HEK293 (cell line): ENCODE measurements around the gene CFAP44.

Experiments
- CTCF ChIA-PET: fragments of 350-600 bp; formaldehyde crosslinking; extraction: SDS; loops from one replicate; lab custom pipeline; 2021; ENCODE audit warnings: antibody characterized with exemption; lab: Yijun Ruan, JAX
- POLR2A ChIA-PET: fragments of 300-600 bp; formaldehyde crosslinking; extraction: SDS; loops from one replicate; lab custom pipeline; 2020; ENCODE audit warnings: antibody characterized with exemption, inconsistent platforms; lab: Yijun Ruan, JAX
- H3K27ac ChIP-seq: fragments of 200-500 bp; sonication (Bioruptor generic); 2 replicates; pipeline ENCODE4 v1.5.1; 2014; ENCODE audit warnings: low read depth, low read length, control low read depth, inconsistent platforms; ENCODE audit errors: extremely low read depth
- H3K36me3 ChIP-seq, 2 experiments: fragments of 200-500 bp in 1 of 2; sonication (Bioruptor generic) in 1 of 2; 1 replicate in 1 of 2; 2 replicates in 1 of 2; pipeline ENCODE4 v1.5.1; 2014 to 2017; ENCODE audit warnings: inconsistent platforms in 2 of 2, low read length in 2 of 2; ENCODE audit not compliant: control insufficient read depth in 2 of 2, insufficient read depth in 1 of 2
- H3K4me1 ChIP-seq: fragments of 200-500 bp; sonication (Bioruptor generic); 2 replicates; pipeline ENCODE4 v1.5.1; 2014; ENCODE audit warnings: mild to moderate bottlenecking, low read length, inconsistent platforms; ENCODE audit not compliant: control insufficient read depth, insufficient read depth
- H3K4me3 ChIP-seq: 2 replicates; pipeline ENCODE4 v1.5.1; 2011; ENCODE audit warnings: low read depth, mild to moderate bottlenecking, control low read depth, low read length, moderate library complexity
- H3K9me3 ChIP-seq: fragments of 200-500 bp; sonication (Bioruptor generic); 2 replicates; pipeline ENCODE4 v1.5.1; 2014; ENCODE audit warnings: low read depth, low read length, inconsistent platforms; ENCODE audit not compliant: control insufficient read depth, insufficient read depth
- PRDM6 ChIP-seq: fragments of 450-650 bp; formaldehyde crosslinking; IDR thresholded peaks from 2 replicates; pipeline ENCODE4 v1.5.1; 2017; ENCODE audit warnings: missing biosample characterization, missing genetic modification characterization
- ZBTB26 ChIP-seq: fragments of 450-650 bp; formaldehyde crosslinking; optimal IDR thresholded peaks from 2 replicates; pipeline ENCODE3; 2016; ENCODE audit warnings: missing biosample characterization, mild to moderate bottlenecking, missing genetic modification characterization
- ZFP69B ChIP-seq: fragments of 450-650 bp; formaldehyde crosslinking; IDR thresholded peaks from 2 replicates; pipeline ENCODE4 v1.5.1; 2016; ENCODE audit warnings: missing biosample characterization, missing genetic modification characterization
- ZNF121 ChIP-seq: fragments of 450-650 bp; formaldehyde crosslinking; IDR thresholded peaks from 2 replicates; pipeline ENCODE4 v1.5.1; 2016; ENCODE audit warnings: missing biosample characterization, missing genetic modification characterization
- ZNF132 ChIP-seq: fragments of 450-650 bp; formaldehyde crosslinking; IDR thresholded peaks from 2 replicates; pipeline ENCODE4 v1.5.1; 2017; ENCODE audit warnings: missing biosample characterization, missing genetic modification characterization, borderline replicate concordance
- ZNF169 ChIP-seq: fragments of 450-650 bp; formaldehyde crosslinking; IDR thresholded peaks from 2 replicates; pipeline ENCODE4 v1.5.1; 2016; ENCODE audit warnings: missing biosample characterization, missing genetic modification characterization
- ZNF324 ChIP-seq: fragments of 450-650 bp; formaldehyde crosslinking; IDR thresholded peaks from 2 replicates; pipeline ENCODE4 v1.5.1; 2016; ENCODE audit warnings: missing biosample characterization, missing genetic modification characterization
- ZNF366 ChIP-seq: fragments of 450-650 bp; formaldehyde crosslinking; conservative IDR thresholded peaks from 2 replicates; pipeline ENCODE4 v1.5.1; 2016; ENCODE audit warnings: missing biosample characterization, missing genetic modification characterization
- ZNF37A ChIP-seq: fragments of 450-650 bp; IDR thresholded peaks from 2 replicates; pipeline ENCODE4 v1.5.1; 2018; ENCODE audit warnings: missing biosample characterization, missing genetic modification characterization
- ZNF433 ChIP-seq: fragments of 450-650 bp; formaldehyde crosslinking; IDR thresholded peaks from 2 replicates; pipeline ENCODE4 v1.5.1; 2016; ENCODE audit warnings: missing biosample characterization, missing genetic modification characterization, low read depth
- ZNF473 ChIP-seq: fragments of 450-650 bp; formaldehyde crosslinking; IDR thresholded peaks from 2 replicates; pipeline ENCODE4 v1.5.1; 2017; ENCODE audit warnings: missing biosample characterization, missing genetic modification characterization
- ZNF501 ChIP-seq: fragments of 450-650 bp; formaldehyde crosslinking; IDR thresholded peaks from 2 replicates; pipeline ENCODE4 v1.5.1; 2016; ENCODE audit warnings: missing biosample characterization, missing genetic modification characterization
- ZNF529 ChIP-seq: fragments of 450-650 bp; formaldehyde crosslinking; IDR thresholded peaks from 2 replicates; pipeline ENCODE4 v1.5.1; 2017; ENCODE audit warnings: missing genetic modification characterization, missing biosample characterization; ENCODE audit not compliant: insufficient replicate concordance
- ZNF701 ChIP-seq: fragments of 450-650 bp; formaldehyde crosslinking; IDR thresholded peaks from 2 replicates; pipeline ENCODE4 v1.5.1; 2016; ENCODE audit warnings: missing biosample characterization, missing genetic modification characterization
- ZNF707 ChIP-seq: fragments of 450-650 bp; formaldehyde crosslinking; IDR thresholded peaks from 2 replicates; pipeline ENCODE4 v1.5.1; 2016; ENCODE audit warnings: missing biosample characterization, missing genetic modification characterization
- ZNF747 ChIP-seq: fragments of 450-650 bp; formaldehyde crosslinking; IDR thresholded peaks from 2 replicates; pipeline ENCODE4 v1.5.1; 2016; ENCODE audit warnings: missing biosample characterization, missing genetic modification characterization
- ZNF768 ChIP-seq: fragments of 450-650 bp; formaldehyde crosslinking; IDR thresholded peaks from 2 replicates; pipeline ENCODE4 v1.5.1; 2018; ENCODE audit warnings: missing biosample characterization, mild to moderate bottlenecking, missing genetic modification characterization
- TF ChIP-seq, protein P1 (sequence below): fragments of 450-650 bp; formaldehyde crosslinking; IDR thresholded peaks from 2 replicates; pipeline ENCODE4 v1.5.1; 2016; ENCODE audit warnings: missing biosample characterization, missing genetic modification characterization, low read depth
- TF ChIP-seq, protein P2 (sequence below): fragments of 450-650 bp; formaldehyde crosslinking; IDR thresholded peaks from 2 replicates; pipeline ENCODE4 v1.5.1; 2017; ENCODE audit warnings: missing biosample characterization, missing genetic modification characterization
- TF ChIP-seq, protein P3 (sequence below): fragments of 450-650 bp; formaldehyde crosslinking; IDR thresholded peaks from 2 replicates; pipeline ENCODE4 v1.5.1; 2016; ENCODE audit warnings: missing biosample characterization, missing genetic modification characterization, borderline replicate concordance
- TF ChIP-seq, protein P4 (sequence below): fragments of 450-650 bp; IDR thresholded peaks from 2 replicates; pipeline ENCODE4 v1.5.1; 2018; ENCODE audit warnings: missing biosample characterization, mild to moderate bottlenecking, missing genetic modification characterization

The CFAP44 gene

GRCh38 chr3:113436809-113437208 is 4.5 kb downstream of the CFAP44 start:
- Histone ChIP-seq H3K36me3 (peaks cover 0 to 14% of the 10 kb centered on the region in 2 experiments; a peak in 1 of 3 replicates), H3K4me3 (no peak overlapping the region), H3K4me1 (no peaks in the 10 kb centered on the region), H3K27ac (no peak overlapping the region), H3K9me3 (no peaks in the 10 kb centered on the region)
- TF ChIP-seq ZNF37A (tag by site-specific recombination): no peak
- TF ChIP-seq, protein P1, sequence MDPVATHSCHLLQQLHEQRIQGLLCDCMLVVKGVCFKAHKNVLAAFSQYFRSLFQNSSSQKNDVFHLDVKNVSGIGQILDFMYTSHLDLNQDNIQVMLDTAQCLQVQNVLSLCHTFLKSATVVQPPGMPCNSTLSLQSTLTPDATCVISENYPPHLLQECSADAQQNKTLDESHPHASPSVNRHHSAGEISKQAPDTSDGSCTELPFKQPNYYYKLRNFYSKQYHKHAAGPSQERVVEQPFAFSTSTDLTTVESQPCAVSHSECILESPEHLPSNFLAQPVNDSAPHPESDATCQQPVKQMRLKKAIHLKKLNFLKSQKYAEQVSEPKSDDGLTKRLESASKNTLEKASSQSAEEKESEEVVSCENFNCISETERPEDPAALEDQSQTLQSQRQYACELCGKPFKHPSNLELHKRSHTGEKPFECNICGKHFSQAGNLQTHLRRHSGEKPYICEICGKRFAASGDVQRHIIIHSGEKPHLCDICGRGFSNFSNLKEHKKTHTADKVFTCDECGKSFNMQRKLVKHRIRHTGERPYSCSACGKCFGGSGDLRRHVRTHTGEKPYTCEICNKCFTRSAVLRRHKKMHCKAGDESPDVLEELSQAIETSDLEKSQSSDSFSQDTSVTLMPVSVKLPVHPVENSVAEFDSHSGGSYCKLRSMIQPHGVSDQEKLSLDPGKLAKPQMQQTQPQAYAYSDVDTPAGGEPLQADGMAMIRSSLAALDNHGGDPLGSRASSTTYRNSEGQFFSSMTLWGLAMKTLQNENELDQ (tag by site-specific recombination): no peak
- no peak for TF ChIP-seq ZNF169 (tag by site-specific recombination)
- no peak for TF ChIP-seq PRDM6 (tag by site-specific recombination)
- CTCF ChIA-PET: no interaction called here
- POLR2A ChIA-PET: no interaction called here

DNA sequence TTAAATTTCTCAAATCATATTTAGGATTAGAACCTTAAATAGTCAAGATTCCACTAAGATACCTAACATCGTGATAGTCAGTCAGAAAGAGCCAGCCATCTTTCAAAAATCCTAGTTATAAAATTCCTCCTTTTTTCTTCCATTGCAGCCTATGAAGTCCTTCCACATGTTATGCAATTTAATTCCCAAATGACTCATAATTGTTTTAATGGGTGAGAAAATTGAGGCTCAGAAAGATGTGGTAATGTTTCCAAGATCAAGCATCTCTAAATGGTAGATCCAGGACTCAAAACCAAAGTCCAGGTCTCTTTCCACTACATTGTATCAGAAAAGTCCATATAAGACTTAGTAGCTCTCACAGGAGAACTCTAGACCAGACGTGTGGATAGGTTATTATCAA is 9.5 kb downstream of the CFAP44 start:
- no peaks in the 10 kb centered on the region for H3K9me3 ChIP-seq
- POLR2A ChIA-PET: no interaction called here
- peaks cover 0 to 3% of the 10 kb centered on the region in 2 experiments; a peak in 1 of 3 replicates for H3K36me3 ChIP-seq
- no peak overlapping the region for H3K4me3 ChIP-seq
- CTCF ChIA-PET: no interaction called here
- H3K4me1 ChIP-seq: no peaks in the 10 kb centered on the region
- no peak overlapping the region for H3K27ac ChIP-seq
- TF ChIP-seq ZNF121 (tag by site-specific recombination) (no peak), ZNF707 (tag by site-specific recombination) (no peak), ZNF501 (tag by site-specific recombination) (no peak), ZNF324 (tag by site-specific recombination) (no peak), ZFP69B (tag by site-specific recombination) (no peak), ZNF366 (tag by site-specific recombination) (no peak), ZNF433 (tag by site-specific recombination) (no peak), ZNF473 (tag by site-specific recombination) (no peak), ZNF132 (tag by site-specific recombination) (no peak), ZNF768 (no peak), ZNF747 (tag by site-specific recombination) (no peak), ZBTB26 (no peak), ZNF529 (tag by site-specific recombination) (no peak), ZNF701 (tag by site-specific recombination) (no peak)
- TF ChIP-seq, protein P2, sequence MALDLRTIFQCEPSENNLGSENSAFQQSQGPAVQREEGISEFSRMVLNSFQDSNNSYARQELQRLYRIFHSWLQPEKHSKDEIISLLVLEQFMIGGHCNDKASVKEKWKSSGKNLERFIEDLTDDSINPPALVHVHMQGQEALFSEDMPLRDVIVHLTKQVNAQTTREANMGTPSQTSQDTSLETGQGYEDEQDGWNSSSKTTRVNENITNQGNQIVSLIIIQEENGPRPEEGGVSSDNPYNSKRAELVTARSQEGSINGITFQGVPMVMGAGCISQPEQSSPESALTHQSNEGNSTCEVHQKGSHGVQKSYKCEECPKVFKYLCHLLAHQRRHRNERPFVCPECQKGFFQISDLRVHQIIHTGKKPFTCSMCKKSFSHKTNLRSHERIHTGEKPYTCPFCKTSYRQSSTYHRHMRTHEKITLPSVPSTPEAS (tag by site-specific recombination): no peak
- TF ChIP-seq, protein P3, sequence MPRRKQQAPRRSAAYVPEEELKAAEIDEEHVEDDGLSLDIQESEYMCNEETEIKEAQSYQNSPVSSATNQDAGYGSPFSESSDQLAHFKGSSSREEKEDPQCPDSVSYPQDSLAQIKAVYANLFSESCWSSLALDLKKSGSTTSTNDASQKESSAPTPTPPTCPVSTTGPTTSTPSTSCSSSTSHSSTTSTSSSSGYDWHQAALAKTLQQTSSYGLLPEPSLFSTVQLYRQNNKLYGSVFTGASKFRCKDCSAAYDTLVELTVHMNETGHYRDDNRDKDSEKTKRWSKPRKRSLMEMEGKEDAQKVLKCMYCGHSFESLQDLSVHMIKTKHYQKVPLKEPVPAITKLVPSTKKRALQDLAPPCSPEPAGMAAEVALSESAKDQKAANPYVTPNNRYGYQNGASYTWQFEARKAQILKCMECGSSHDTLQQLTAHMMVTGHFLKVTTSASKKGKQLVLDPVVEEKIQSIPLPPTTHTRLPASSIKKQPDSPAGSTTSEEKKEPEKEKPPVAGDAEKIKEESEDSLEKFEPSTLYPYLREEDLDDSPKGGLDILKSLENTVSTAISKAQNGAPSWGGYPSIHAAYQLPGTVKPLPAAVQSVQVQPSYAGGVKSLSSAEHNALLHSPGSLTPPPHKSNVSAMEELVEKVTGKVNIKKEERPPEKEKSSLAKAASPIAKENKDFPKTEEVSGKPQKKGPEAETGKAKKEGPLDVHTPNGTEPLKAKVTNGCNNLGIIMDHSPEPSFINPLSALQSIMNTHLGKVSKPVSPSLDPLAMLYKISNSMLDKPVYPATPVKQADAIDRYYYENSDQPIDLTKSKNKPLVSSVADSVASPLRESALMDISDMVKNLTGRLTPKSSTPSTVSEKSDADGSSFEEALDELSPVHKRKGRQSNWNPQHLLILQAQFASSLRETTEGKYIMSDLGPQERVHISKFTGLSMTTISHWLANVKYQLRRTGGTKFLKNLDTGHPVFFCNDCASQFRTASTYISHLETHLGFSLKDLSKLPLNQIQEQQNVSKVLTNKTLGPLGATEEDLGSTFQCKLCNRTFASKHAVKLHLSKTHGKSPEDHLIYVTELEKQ (tag by site-specific recombination): no peak
- TF ChIP-seq, protein P4, sequence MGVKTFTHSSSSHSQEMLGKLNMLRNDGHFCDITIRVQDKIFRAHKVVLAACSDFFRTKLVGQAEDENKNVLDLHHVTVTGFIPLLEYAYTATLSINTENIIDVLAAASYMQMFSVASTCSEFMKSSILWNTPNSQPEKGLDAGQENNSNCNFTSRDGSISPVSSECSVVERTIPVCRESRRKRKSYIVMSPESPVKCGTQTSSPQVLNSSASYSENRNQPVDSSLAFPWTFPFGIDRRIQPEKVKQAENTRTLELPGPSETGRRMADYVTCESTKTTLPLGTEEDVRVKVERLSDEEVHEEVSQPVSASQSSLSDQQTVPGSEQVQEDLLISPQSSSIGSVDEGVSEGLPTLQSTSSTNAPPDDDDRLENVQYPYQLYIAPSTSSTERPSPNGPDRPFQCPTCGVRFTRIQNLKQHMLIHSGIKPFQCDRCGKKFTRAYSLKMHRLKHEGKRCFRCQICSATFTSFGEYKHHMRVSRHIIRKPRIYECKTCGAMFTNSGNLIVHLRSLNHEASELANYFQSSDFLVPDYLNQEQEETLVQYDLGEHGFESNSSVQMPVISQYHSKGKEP (tag by site-specific recombination): no peak
